ENCODE measurements around the gene TOMM5. TPM values are rescaled to one million over a fixed set of nuclear protein-coding genes. Genes with fewer than 3 reads are reported as not detected.

Gene TOMM5
- total and polyA plus RNA-seq, 9 donors, result 68.9 to 114 (median 84.8) TPM

- H3K27ac ChIP-seq (ENCODE audit: low read length), result no peak overlapping the region
Measured at GRCh38 chr9:37551468-37551867, 40.9 kb downstream of the TOMM5 start.

DNA sequence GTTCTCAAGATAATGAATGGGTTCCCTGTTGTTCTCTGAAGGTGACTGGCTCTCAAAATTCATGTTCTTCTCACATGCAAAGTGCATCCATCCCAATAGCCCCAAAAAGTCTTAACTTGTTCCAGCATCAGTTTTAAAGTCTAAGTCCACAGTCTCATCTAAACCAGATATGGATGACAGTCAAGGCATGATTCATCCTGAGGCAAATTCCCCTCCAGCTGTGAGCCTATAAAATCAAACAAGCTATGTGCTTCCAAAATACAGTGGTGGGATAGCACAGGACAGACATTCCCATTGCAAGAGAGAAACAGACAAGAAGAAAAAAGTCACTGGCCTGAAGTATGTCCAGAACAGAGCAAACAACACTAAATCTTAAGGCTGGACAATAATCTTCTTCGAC lies 41.6 kb downstream of the TOMM5 start:
- H3K36me3 ChIP-seq (ENCODE audit: control insufficient read depth, insufficient read depth, low read length), result peaks cover 3% of the 10 kb centered on the region
- H3K27ac ChIP-seq (ENCODE audit: low read length), result no peak overlapping the region
- no peaks in the 10 kb centered on the region for H3K27me3 ChIP-seq (ENCODE audit: control insufficient read depth, insufficient read depth, low read length)
- H3K9me3 ChIP-seq (replicated peaks; ENCODE audit: control insufficient read depth, low read depth, low read length), result no peaks in the 10 kb centered on the region
- H3K4me3 ChIP-seq (ENCODE audit: low read length), result no peak overlapping the region
- WGBS (ENCODE audit: insufficient coverage), result no CpG with 5 or more reads among the region's 1 CpG
- DNase-seq, result peak; percentile 22
- H3K4me1 ChIP-seq (ENCODE audit: control insufficient read depth, insufficient read depth, low read length), result no peaks in the 10 kb centered on the region

More at GRCh38 chr9:37551468-37551867, 40.9 kb downstream of the TOMM5 start:
- no peaks in the 10 kb centered on the region for H3K4me1 ChIP-seq (ENCODE audit: control insufficient read depth, insufficient read depth, low read length)
- no peaks in the 10 kb centered on the region for H3K9me3 ChIP-seq (replicated peaks; ENCODE audit: control insufficient read depth, low read depth, low read length)
- peaks cover 3% of the 10 kb centered on the region for H3K36me3 ChIP-seq (ENCODE audit: control insufficient read depth, insufficient read depth, low read length)
- no peak for DNase-seq
- 75% methylated on average over 3 of the region's 3 CpGs for WGBS (ENCODE audit: insufficient coverage)
- H3K4me3 ChIP-seq (ENCODE audit: low read length), result no peak overlapping the region
- H3K27me3 ChIP-seq (ENCODE audit: control insufficient read depth, insufficient read depth, low read length), result no peaks in the 10 kb centered on the region

DNA sequence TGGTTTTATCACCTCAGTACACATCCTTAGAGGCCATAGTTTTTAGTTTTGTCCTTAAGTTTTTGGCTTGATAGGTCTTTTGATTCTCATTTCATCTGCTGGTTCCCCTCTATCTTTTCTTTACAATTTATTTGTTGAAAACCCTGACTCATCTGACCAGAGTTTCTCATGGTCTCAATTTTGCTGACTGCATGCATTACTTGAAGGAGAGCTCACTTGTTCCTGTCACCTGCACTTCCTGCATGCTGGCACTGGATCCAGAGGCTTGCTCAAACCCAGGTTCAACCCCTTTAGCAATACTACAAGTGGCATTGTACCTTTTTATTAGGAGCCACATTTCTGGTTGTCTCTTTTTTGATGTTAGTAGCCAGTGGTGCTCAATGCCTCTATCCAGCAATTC lies 42.9 kb downstream of the TOMM5 start:
- Histone ChIP-seq H3K27me3 (ENCODE audit: control insufficient read depth, insufficient read depth, low read length) (no peaks in the 10 kb centered on the region), H3K4me3 (ENCODE audit: low read length) (no peak overlapping the region), H3K9me3 (replicated peaks; ENCODE audit: control insufficient read depth, low read depth, low read length) (no peaks in the 10 kb centered on the region), H3K27ac (ENCODE audit: low read length) (no peak overlapping the region), H3K4me1 (ENCODE audit: control insufficient read depth, insufficient read depth, low read length) (no peaks in the 10 kb centered on the region), H3K36me3 (ENCODE audit: control insufficient read depth, insufficient read depth, low read length) (peaks cover 3% of the 10 kb centered on the region)
- no peak for DNase-seq

GRCh38 chr9:37547328-37547878 lies 45.0 kb downstream of the TOMM5 start:
- Histone ChIP-seq H3K27me3 (ENCODE audit: control insufficient read depth, insufficient read depth, low read length) (no peaks in the 10 kb centered on the region), H3K9me3 (replicated peaks; ENCODE audit: control insufficient read depth, low read depth, low read length) (no peaks in the 10 kb centered on the region), H3K36me3 (ENCODE audit: control insufficient read depth, insufficient read depth, low read length) (peaks cover 3% of the 10 kb centered on the region), H3K27ac (ENCODE audit: low read length) (no peak overlapping the region), H3K4me1 (ENCODE audit: control insufficient read depth, insufficient read depth, low read length) (no peaks in the 10 kb centered on the region), H3K4me3 (ENCODE audit: low read length) (no peak overlapping the region)
- no peak for DNase-seq
- 90% methylated on average over 1 of the region's 5 CpGs for WGBS (ENCODE audit: insufficient coverage)

GRCh38 chr9:37543468-37543867 lies 48.9 kb downstream of the TOMM5 start:
- Histone ChIP-seq H3K27ac (ENCODE audit: low read length) (no peak overlapping the region), H3K9me3 (replicated peaks; ENCODE audit: control insufficient read depth, low read depth, low read length) (no peaks in the 10 kb centered on the region), H3K36me3 (ENCODE audit: control insufficient read depth, insufficient read depth, low read length) (peaks cover 26% of the 10 kb centered on the region), H3K27me3 (ENCODE audit: control insufficient read depth, insufficient read depth, low read length) (no peaks in the 10 kb centered on the region), H3K4me3 (ENCODE audit: low read length) (no peak overlapping the region), H3K4me1 (ENCODE audit: control insufficient read depth, insufficient read depth, low read length) (no peaks in the 10 kb centered on the region)
- DNase-seq, result no peak
- no CpG with 5 or more reads among the region's 1 CpG for WGBS (ENCODE audit: insufficient coverage)

DNA sequence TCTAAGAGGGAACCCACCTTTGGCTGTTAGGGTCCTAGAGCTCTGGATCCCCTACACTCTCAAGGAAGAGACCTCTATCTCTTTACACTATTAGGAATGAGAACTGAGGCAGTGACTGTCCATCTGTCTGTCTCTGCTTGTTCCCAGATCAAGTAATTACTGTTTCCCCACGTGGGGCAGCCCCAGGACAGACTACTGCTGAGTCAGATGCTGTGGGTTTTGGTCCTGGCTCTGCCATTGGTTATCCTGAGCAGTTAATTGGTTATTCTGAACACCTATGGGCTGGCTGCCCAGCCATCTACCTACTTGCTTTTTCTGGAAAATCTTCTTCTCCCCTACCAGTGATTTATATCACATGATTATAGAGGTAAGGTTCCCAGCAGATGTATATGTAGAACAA lies 49.5 kb downstream of the TOMM5 start:
- Histone ChIP-seq H3K36me3 (ENCODE audit: control insufficient read depth, insufficient read depth, low read length) (peaks cover 30% of the 10 kb centered on the region), H3K4me1 (ENCODE audit: control insufficient read depth, insufficient read depth, low read length) (no peaks in the 10 kb centered on the region), H3K9me3 (replicated peaks; ENCODE audit: control insufficient read depth, low read depth, low read length) (no peaks in the 10 kb centered on the region), H3K27ac (ENCODE audit: low read length) (no peak overlapping the region), H3K4me3 (ENCODE audit: low read length) (no peak overlapping the region), H3K27me3 (ENCODE audit: control insufficient read depth, insufficient read depth, low read length) (no peaks in the 10 kb centered on the region)
- WGBS (ENCODE audit: insufficient coverage), result 60% methylated on average over 1 of the region's 1 CpG
- DNase-seq, result no peak

- H3K4me3 ChIP-seq (ENCODE audit: low read length), result no peak overlapping the region
- no peak for DNase-seq
- peaks cover 34% of the 10 kb centered on the region for H3K36me3 ChIP-seq (ENCODE audit: control insufficient read depth, insufficient read depth, low read length)
- H3K27ac ChIP-seq (ENCODE audit: low read length), result no peak overlapping the region
- H3K27me3 ChIP-seq (ENCODE audit: control insufficient read depth, insufficient read depth, low read length), result no peaks in the 10 kb centered on the region
- no peaks in the 10 kb centered on the region for H3K9me3 ChIP-seq (replicated peaks; ENCODE audit: control insufficient read depth, low read depth, low read length)
- H3K4me1 ChIP-seq (ENCODE audit: control insufficient read depth, insufficient read depth, low read length), result no peaks in the 10 kb centered on the region
- 93% methylated on average over 3 of the region's 6 CpGs for WGBS (ENCODE audit: insufficient coverage)
Measured at GRCh38 chr9:37542488-37542887, 49.9 kb downstream of the TOMM5 start.

GRCh38 chr9:37541465-37541864 lies 50.9 kb downstream of the TOMM5 start:
- no peak for DNase-seq
- no peak overlapping the region for H3K4me3 ChIP-seq (ENCODE audit: low read length)
- no peaks in the 10 kb centered on the region for H3K27me3 ChIP-seq (ENCODE audit: control insufficient read depth, insufficient read depth, low read length)
- no peaks in the 10 kb centered on the region for H3K4me1 ChIP-seq (ENCODE audit: control insufficient read depth, insufficient read depth, low read length)
- H3K9me3 ChIP-seq (replicated peaks; ENCODE audit: control insufficient read depth, low read depth, low read length), result no peaks in the 10 kb centered on the region
- no peak overlapping the region for H3K27ac ChIP-seq (ENCODE audit: low read length)
- WGBS (ENCODE audit: insufficient coverage), result 97% methylated on average over 5 of the region's 8 CpGs
- H3K36me3 ChIP-seq (ENCODE audit: control insufficient read depth, insufficient read depth, low read length), result peaks cover 41% of the 10 kb centered on the region

- Histone ChIP-seq H3K4me1 (ENCODE audit: control insufficient read depth, insufficient read depth, low read length) (no peaks in the 10 kb centered on the region), H3K4me3 (ENCODE audit: low read length) (no peak overlapping the region), H3K27me3 (ENCODE audit: control insufficient read depth, insufficient read depth, low read length) (no peaks in the 10 kb centered on the region), H3K9me3 (replicated peaks; ENCODE audit: control insufficient read depth, low read depth, low read length) (no peaks in the 10 kb centered on the region), H3K36me3 (ENCODE audit: control insufficient read depth, insufficient read depth, low read length) (peaks cover 50% of the 10 kb centered on the region), H3K27ac (ENCODE audit: low read length) (no peak overlapping the region)
- WGBS (ENCODE audit: insufficient coverage), result no CpG with 5 or more reads among the region's 3 CpGs
- DNase-seq, result no peak
Measured at GRCh38 chr9:37540634-37541033, 51.8 kb downstream of the TOMM5 start.

DNA sequence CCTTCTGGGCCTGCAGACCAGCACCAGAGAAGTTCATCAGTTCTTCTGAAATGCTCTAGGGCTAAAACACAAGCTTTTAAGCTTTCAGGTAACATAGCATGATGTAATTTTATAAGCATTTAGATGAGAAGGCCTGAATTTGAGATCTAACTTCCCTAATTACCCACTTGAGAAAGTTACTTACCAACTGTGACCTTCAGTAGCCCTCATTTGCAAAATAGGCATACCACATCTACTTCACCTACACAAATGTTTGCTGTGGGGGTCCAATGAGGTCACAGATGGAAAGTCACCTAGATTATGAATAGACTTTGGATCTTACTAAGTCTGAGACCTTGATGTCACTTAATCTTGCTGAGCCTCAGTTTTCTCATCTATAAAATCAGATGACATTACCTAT lies 52.8 kb downstream of the TOMM5 start:
- Histone ChIP-seq H3K36me3 (ENCODE audit: control insufficient read depth, insufficient read depth, low read length) (peaks cover 56% of the 10 kb centered on the region), H3K4me1 (ENCODE audit: control insufficient read depth, insufficient read depth, low read length) (no peaks in the 10 kb centered on the region), H3K4me3 (ENCODE audit: low read length) (no peak overlapping the region), H3K9me3 (replicated peaks; ENCODE audit: control insufficient read depth, low read depth, low read length) (no peaks in the 10 kb centered on the region), H3K27ac (ENCODE audit: low read length) (no peak overlapping the region), H3K27me3 (ENCODE audit: control insufficient read depth, insufficient read depth, low read length) (no peaks in the 10 kb centered on the region)
- DNase-seq, result no peak
